Cortex of kidney (tissue), 1 donor: ENCODE measurements around the gene NDUFA13.

ENCODE experiments used
- DNase-seq: peaks from one replicate; lab custom pipeline; 2025; lab: John Stamatoyannopoulos, UW

NDUFA13 gene

DNA sequence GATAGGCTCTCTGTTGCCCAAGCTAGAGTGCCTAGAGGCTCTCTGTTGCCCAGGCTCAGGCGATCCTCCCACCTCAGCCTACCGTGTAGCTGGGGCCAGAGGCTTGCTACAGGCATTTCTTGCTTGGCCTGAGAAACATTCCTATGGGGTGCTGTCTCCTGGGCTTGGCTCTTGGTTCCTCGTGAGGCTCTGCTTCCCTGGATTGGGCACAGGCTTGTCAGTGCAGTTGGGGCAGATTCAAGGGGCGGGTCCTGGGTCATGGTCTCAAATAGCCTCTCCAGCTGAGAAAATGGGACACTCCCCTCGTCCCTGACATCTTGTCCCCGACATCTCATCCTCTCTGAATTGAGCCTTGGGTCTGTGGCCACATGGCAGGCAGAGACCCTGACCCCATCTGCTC lies 5.6 kb upstream of the NDUFA13 start:
- DNase-seq = no peak

GRCh38 chr19:19513682-19514081 lies 2.3 kb upstream of the NDUFA13 start:
- no peak for DNase-seq

- DNase-seq = no peak
Measured at GRCh38 chr19:19514215-19514657, 1.8 kb upstream of the NDUFA13 start.

GRCh38 chr19:19514881-19515641 lies 964 bp upstream of the NDUFA13 start, which contains the start of gene TSSK6:
TSS of gene TSSK6 (minus strand) at chr19:19515548. CDS start at chr19:19515427, 121 bp downstream.
- DNase-seq = no peak

DNA sequence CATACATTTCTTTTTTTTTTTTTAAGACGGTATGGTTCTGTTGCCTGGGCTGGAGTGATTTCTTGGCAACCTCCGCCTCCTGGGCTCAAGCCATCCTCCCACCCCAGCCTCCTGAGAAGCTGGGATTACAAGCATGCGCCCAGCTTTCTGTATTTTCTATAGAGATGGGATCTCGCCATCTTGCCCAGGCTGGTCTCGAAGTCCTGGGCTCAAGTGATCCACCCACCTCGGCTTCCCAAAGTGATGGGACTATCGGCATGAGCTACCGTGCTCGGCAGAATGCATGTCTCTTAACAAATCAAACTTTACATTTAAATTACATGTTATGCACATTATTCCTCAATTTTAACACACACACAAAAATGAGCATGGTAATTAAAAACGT lies 1.2 kb downstream of the NDUFA13 start:
- no peak for DNase-seq

GRCh38 chr19:19520989-19521388 lies 5.0 kb downstream of the NDUFA13 start:
- no peak for DNase-seq

DNA sequence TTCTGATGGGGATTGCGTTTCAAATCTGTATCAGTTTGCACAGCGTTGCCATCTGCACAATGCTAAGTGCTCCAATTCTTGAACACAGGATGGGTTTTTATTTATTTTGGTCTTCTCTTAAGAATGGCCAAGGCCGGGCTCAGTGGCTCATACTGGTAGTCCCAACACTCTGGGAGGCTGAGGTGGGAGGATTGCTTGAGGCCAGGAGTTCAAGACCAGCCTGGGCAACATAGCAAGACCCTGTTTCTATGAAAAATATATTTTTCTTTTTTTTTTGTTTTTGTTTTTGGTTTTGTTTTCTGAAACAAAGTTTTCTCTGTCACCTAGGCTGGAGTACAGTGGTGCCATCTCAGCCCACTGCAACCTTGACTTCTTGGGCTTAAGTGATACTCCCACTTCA lies 7.2 kb downstream of the NDUFA13 start:
- DNase-seq = no peak

DNA sequence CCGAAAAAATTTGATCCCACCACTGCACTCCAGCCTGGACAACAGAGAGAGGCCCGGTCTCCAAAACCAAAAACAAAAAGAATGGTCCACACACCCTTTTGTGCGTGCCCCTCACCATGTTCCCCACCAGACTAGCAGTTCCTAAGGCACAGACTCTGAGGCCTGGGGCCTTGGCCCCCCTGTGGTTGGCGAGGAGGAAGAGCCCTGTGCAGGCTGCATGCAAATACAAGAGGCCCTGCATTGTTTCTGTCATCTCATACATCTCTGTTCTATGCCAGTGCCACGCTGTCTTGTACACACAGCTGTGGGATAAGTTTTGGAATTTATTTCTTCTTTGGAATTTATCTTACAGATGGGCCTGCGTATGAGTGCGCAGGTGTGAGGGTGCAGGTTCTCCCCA lies 8.0 kb downstream of the NDUFA13 start:
- DNase-seq = no peak

- no peak for DNase-seq
Measured at GRCh38 chr19:19525611-19526380, 9.8 kb downstream of the NDUFA13 start.

- DNase-seq = no peak
Measured at GRCh38 chr19:19526581-19527370, 10.8 kb downstream of the NDUFA13 start.

DNA sequence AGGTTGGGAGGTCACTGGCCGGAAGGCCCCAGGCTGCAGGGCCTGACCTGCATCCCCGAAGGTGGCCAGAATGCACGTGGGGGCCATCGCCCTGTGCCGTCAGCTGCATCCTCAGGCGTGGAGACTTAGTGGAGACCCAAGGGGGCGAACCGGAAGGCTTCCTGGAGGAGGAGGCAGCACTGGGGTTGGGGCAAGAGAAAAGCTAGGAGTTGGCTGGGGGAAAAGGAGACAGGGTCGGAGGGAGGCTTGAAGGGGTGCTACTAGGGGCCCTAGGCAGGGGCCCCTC lies 11.3 kb downstream of the NDUFA13 start:
- no peak for DNase-seq

- DNase-seq = no peak
Measured at GRCh38 chr19:19527674-19528625, 11.9 kb downstream of the NDUFA13 start.

DNA sequence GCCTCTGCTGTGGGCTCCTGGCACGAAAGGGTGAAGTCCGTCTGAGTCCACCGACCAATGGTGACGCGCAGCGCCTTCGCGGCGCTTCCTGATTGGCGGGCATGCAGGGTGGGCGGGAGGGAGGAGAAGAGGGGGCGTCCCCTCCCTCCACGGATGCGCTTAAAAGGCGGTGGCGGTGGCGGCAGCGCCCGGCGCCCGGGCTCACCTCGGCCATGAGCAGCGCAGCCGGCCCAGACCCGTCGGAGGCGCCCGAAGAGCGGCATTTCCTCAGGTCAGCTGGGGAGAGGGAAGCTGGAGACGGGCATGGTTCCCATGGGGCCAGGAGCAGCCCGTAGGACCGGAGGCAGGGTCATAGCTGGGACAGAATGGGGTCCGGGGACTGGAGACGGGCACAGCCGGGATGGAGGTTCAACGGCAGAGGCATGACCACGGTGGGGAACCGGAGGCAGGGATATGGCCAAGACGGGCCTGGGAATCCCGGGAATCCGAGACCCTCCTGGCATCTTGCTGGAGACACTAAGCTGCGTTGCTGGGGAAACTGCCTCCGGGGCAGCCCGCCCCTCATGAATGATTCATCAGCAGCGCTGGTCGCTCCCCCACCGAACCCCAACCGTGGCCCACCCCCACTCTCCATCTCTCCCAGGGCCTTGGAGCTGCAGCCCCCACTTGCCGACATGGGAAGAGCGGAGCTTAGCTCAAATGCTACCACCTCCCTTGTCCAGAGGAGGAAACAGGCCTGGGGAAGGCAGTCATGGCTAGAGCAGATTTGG lies 12.9 kb downstream of the NDUFA13 start, which contains the start of gene YJEFN3:
TSS of gene YJEFN3 (plus strand) at position 191 of the 770 bp plus-strand sequence. CDS start at position 213, 22 bp downstream.
- no peak for DNase-seq

DNA sequence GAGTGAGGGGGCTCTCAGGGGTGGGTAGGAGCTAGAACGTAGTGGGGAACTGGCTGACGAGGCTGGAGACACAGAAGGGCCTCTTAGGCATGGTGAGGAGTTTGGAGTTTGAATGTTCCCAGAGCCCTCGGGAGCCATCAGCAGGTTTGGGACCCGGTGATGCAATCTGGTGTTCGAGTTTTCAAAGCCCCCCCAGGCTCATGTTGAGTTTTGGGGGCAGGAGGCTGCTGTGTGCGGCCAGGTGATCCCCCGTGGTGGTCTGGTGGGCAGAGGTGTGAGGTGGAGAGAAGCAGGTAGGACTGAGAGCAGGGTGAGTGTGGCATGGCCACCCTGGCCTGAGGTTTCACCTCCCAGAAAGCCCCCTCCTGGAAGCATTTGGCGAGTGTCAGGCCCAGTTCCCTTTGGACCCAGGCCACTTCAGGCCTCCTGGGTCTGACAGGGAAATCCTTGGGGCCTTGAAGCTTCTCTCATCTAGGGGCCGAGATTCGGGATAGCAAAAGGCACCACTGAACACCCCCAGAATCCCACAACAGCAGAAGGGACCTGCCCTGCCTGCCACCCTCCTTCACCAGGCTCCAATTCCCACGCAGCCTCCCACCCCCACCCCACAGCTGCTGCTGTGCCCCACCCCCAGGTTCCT lies 13.9 kb downstream of the NDUFA13 start:
- no peak for DNase-seq

- DNase-seq = no peak
Measured at GRCh38 chr19:19530423-19530804, 14.4 kb downstream of the NDUFA13 start.

DNA sequence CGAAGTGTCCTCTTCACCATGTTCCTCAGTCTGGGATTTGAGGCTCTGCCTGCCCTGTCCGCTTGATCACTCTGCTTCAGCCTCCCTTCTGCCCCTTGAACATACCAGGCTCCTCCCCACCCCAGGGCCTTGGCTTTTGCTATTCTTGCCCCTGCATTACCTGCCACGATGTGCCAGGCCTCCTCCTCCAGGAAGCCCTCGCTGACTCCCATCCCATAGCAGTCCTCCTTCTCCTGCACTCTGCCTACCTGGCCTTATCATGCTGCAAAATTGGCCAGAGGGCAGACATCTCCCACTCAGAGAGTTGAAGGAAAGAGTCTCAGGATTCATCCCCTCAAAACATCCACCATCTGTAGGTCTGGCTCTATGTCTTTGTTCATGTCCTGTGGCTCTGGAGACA lies 14.9 kb downstream of the NDUFA13 start:
- DNase-seq = no peak

- DNase-seq = no peak
Measured at GRCh38 chr19:19531951-19532805, 16.2 kb downstream of the NDUFA13 start.

- no peak for DNase-seq
Measured at GRCh38 chr19:19532806-19533701, 17.0 kb downstream of the NDUFA13 start.
